Measurements from ENCODE around the gene NEDD4L. TPM values are rescaled to one million over a fixed set of nuclear protein-coding genes. Genes with fewer than 3 reads are reported as not detected.

NEDD4L gene
- total and polyA plus RNA-seq, 3 donors from 2014 or later: 14.3 to 43.1 (median 42.7) TPM

GRCh38 chr18:58114766-58115165 is 70.7 kb downstream of the NEDD4L start:
- no peaks in the 10 kb centered on the region for H3K27me3 ChIP-seq
- H3K36me3 ChIP-seq (ENCODE audit: low read depth, missing control alignments): no peaks in the 10 kb centered on the region
- 84 to 99% methylated on average over 6 of the region's 6 CpGs for WGBS, 2 donors
- H3K4me3 ChIP-seq: no peak overlapping the region
- DNase-seq: no peak
- TF ChIP-seq CTCF (IDR thresholded peaks at IDR 0.05): no peak
- H3K9me3 ChIP-seq: no peaks in the 10 kb centered on the region
- no peak overlapping the region for H3K27ac ChIP-seq
- intact Hi-C loops (cut with DNase I; ENCODE audit: low total_unique reads): no loop called here
- no peaks in the 10 kb centered on the region for H3K4me1 ChIP-seq

GRCh38 chr18:58116818-58117217 is 72.8 kb downstream of the NEDD4L start:
- TF ChIP-seq POLR2A (IDR thresholded peaks at IDR 0.05) (no peak), CTCF (IDR thresholded peaks at IDR 0.05) (no peak)
- Histone ChIP-seq H3K36me3 (ENCODE audit: low read depth, missing control alignments) (no peaks in the 10 kb centered on the region), H3K4me1 (no peaks in the 10 kb centered on the region), H3K27ac (no peak overlapping the region), H3K27me3 (no peaks in the 10 kb centered on the region), H3K4me3 (no peak overlapping the region), H3K9me3 (no peaks in the 10 kb centered on the region)
- DNase-seq: no peak
- intact Hi-C loops (cut with DNase I; ENCODE audit: low total_unique reads): no loop called here
- WGBS, 2 donors: 82 to 88% methylated on average over 4 of the region's 4 CpGs

- H3K27me3 ChIP-seq: no peaks in the 10 kb centered on the region
- no peaks in the 10 kb centered on the region for H3K4me1 ChIP-seq
- H3K4me3 ChIP-seq: no peak overlapping the region
- intact Hi-C loops (cut with DNase I; ENCODE audit: low total_unique reads): no loop called here
- TF ChIP-seq POLR2A (IDR thresholded peaks at IDR 0.05) (no peak), CTCF (IDR thresholded peaks at IDR 0.05) (no peak)
- 56% methylated on average over 8 of the region's 8 CpGs for WGBS, 2 donors
- peak; percentile 33 for DNase-seq
- no peaks in the 10 kb centered on the region for H3K9me3 ChIP-seq
- H3K27ac ChIP-seq: no peak overlapping the region
- no peaks in the 10 kb centered on the region for H3K36me3 ChIP-seq (ENCODE audit: low read depth, missing control alignments)
Observed at GRCh38 chr18:58117786-58118403, 73.9 kb downstream of the NEDD4L start.

GRCh38 chr18:58118536-58118935 is 74.5 kb downstream of the NEDD4L start:
- H3K36me3 ChIP-seq (ENCODE audit: low read depth, missing control alignments): no peaks in the 10 kb centered on the region
- no peaks in the 10 kb centered on the region for H3K9me3 ChIP-seq
- TF ChIP-seq CTCF (IDR thresholded peaks at IDR 0.05) (no peak), POLR2A (IDR thresholded peaks at IDR 0.05) (no peak)
- 88 to 97% methylated on average over 5 to 6 of the region's 6 CpGs for WGBS, 2 donors
- DNase-seq: no peak
- no peaks in the 10 kb centered on the region for H3K4me1 ChIP-seq
- H3K27me3 ChIP-seq: no peaks in the 10 kb centered on the region
- intact Hi-C loops (cut with DNase I; ENCODE audit: low total_unique reads): no loop called here
- H3K27ac ChIP-seq: no peak overlapping the region
- H3K4me3 ChIP-seq: no peak overlapping the region

- Histone ChIP-seq H3K4me1 (no peaks in the 10 kb centered on the region), H3K27ac (no peak overlapping the region), H3K9me3 (no peaks in the 10 kb centered on the region), H3K36me3 (ENCODE audit: low read depth, missing control alignments) (no peaks in the 10 kb centered on the region), H3K4me3 (no peak overlapping the region), H3K27me3 (no peaks in the 10 kb centered on the region)
- no peak for TF ChIP-seq POLR2A (IDR thresholded peaks at IDR 0.05)
- no peak for TF ChIP-seq CTCF (IDR thresholded peaks at IDR 0.05)
- DNase-seq: no peak
- intact Hi-C loops (cut with DNase I; ENCODE audit: low total_unique reads): loop anchor here (10.0 kb wide), 1 partner anchor 235 kb away; no protein-coding TSS in a partner anchor
- WGBS, 2 donors: 91 to 97% methylated on average over 9 of the region's 9 CpGs
Observed at GRCh38 chr18:58119819-58120218, 75.8 kb downstream of the NEDD4L start.

Measured in testis (tissue), 3 donors.